HG03520 (cell line): ENCODE data around the gene TACC3.

Experiments used
- ATAC-seq: cut with Tn5 transposase; IDR thresholded peaks from one replicate; pipeline ENCODE4 v1.9.1; 2021; ENCODE audit warnings: mild to moderate bottlenecking, moderate library complexity; ENCODE audit not compliant: unreplicated experiment

The TACC3 gene

GRCh38 chr4:1721666-1722550 lies 587 bp downstream of the TACC3 start:
- no peak for ATAC-seq

GRCh38 chr4:1722551-1723118 lies 1.3 kb downstream of the TACC3 start:
- ATAC-seq = no peak

- no peak for ATAC-seq
Observed at GRCh38 chr4:1723131-1723801, 1.9 kb downstream of the TACC3 start.

- ATAC-seq = no peak
Observed at GRCh38 chr4:1725521-1725920, 4.2 kb downstream of the TACC3 start.

- no peak for ATAC-seq
Observed at GRCh38 chr4:1726146-1726934, 5.0 kb downstream of the TACC3 start.

- no peak for ATAC-seq
Observed at GRCh38 chr4:1727117-1728031, 6.1 kb downstream of the TACC3 start.

- no peak for ATAC-seq
Observed at GRCh38 chr4:1728061-1728980, 7.0 kb downstream of the TACC3 start.

GRCh38 chr4:1730532-1731135 lies 9.3 kb downstream of the TACC3 start:
- ATAC-seq = no peak

GRCh38 chr4:1731180-1731579 lies 9.9 kb downstream of the TACC3 start:
- no peak for ATAC-seq

- ATAC-seq = no peak
Observed at GRCh38 chr4:1732911-1733310, 11.6 kb downstream of the TACC3 start.

- no peak for ATAC-seq
Observed at GRCh38 chr4:1735215-1735614, 13.9 kb downstream of the TACC3 start.

- no peak for ATAC-seq
Observed at GRCh38 chr4:1736812-1737211, 15.5 kb downstream of the TACC3 start.

GRCh38 chr4:1737666-1738065 lies 16.3 kb downstream of the TACC3 start:
- ATAC-seq = no peak

- no peak for ATAC-seq
Observed at GRCh38 chr4:1738410-1738809, 17.1 kb downstream of the TACC3 start.

- ATAC-seq = no peak
Observed at GRCh38 chr4:1739358-1739757, 18.0 kb downstream of the TACC3 start.

GRCh38 chr4:1740021-1740545 lies 18.8 kb downstream of the TACC3 start:
- no peak for ATAC-seq

- no peak for ATAC-seq
Observed at GRCh38 chr4:1741208-1741607, 19.9 kb downstream of the TACC3 start.

- no peak for ATAC-seq
Observed at GRCh38 chr4:1743551-1743950, 22.2 kb downstream of the TACC3 start.
